HepG2 (cell line): Measurements from ENCODE around the gene SEPTIN12. TPM values are rescaled to one million over a fixed set of nuclear protein-coding genes. Genes with fewer than 3 reads are reported as not detected.

Experiments
- ATAC-seq: fragments of 200-7000 bp; cut with Tn5 transposase; 3 replicates; pipeline ENCODE4 v1.9.1; 2020; ENCODE audit warnings: mild to moderate bottlenecking, moderate library complexity
- BruUV-seq: library from RNA; stranded (reverse); fragments of 400-500 nt; replicated peaks from 2 replicates; lab custom pipeline; 2021; lab: Mats Ljungman, UMichigan
- CTCF ChIA-PET: fragments of 300-600 bp; formaldehyde crosslinking; extraction: SDS; loops from one replicate; lab custom pipeline; 2021; ENCODE audit warnings: low total read pairs, inconsistent platforms, low intra/inter-chr PET ratio; lab: Yijun Ruan, JAX
- POLR2A ChIA-PET: fragments of 350-600 bp; sonication (Branson Sonifier 250); formaldehyde crosslinking; loops from one replicate; lab custom pipeline; 2020; ENCODE audit warnings: antibody characterized with exemption, inconsistent platforms; lab: Yijun Ruan, JAX
- DNase-seq: peaks from one replicate; pipeline ENCODE4 v3.0.0-alpha.2; 2015; ENCODE audit warnings: low spot score
- FAIRE-seq: peaks from 3 replicates; lab custom pipeline; 2011; peaks lifted over from hg19 to GRCh38; lab: Jason Lieb, UNC
- H2AFZ ChIP-seq: one replicate; pipeline ENCODE4 v1.6.1; 2011; ENCODE audit warnings: low read length, inconsistent platforms
- H3K27ac ChIP-seq: fragments of 300-600 bp; 3 replicates; pipeline ENCODE4 v1.8.0; 2011; ENCODE audit warnings: mixed run types, mild to moderate bottlenecking, mixed read lengths, low read length, inconsistent platforms; ENCODE audit not compliant: insufficient read depth; ENCODE audit errors: extremely low read length
- H3K27me3 ChIP-seq, 2 experiments: fragments of 200-600 bp in 1 of 2; 2 replicates in 1 of 2; 3 replicates in 1 of 2; pipeline versions ENCODE4 v1.6.0 to v1.8.0; 2011; ENCODE audit warnings: low read length in 2 of 2, mild to moderate bottlenecking in 2 of 2, moderate library complexity in 2 of 2, inconsistent platforms in 1 of 2; ENCODE audit not compliant: insufficient read depth in 2 of 2, control insufficient read depth in 1 of 2
- H3K36me3 ChIP-seq, 2 experiments: fragments of 200-600 bp in 1 of 2; replicated peaks in 1 of 2; 2 replicates in 1 of 2; 3 replicates in 1 of 2; pipeline versions ENCODE4 v1.5.1 to v1.8.0; 2011; ENCODE audit warnings: low read length in 2 of 2, inconsistent platforms in 1 of 2; ENCODE audit not compliant: insufficient read depth in 2 of 2, control insufficient read depth in 1 of 2
- H3K4me1 ChIP-seq: 2 replicates; pipeline ENCODE4 v1.5.1; 2012; ENCODE audit warnings: low read length, inconsistent platforms; ENCODE audit not compliant: insufficient read depth
- H3K4me2 ChIP-seq: 2 replicates; pipeline ENCODE4 v1.6.0; 2011; ENCODE audit warnings: low read depth, low read length, inconsistent platforms
- H3K4me3 ChIP-seq, 3 experiments: fragments of 200-600 bp in 1 of 3; sonication (generic), shearing (Covaris generic) in 1 of 3; replicated peaks in 1 of 3; 2 replicates each; pipeline ENCODE4 v1.5.1; 2011 to 2016; ENCODE audit warnings: low read length in 3 of 3, inconsistent platforms in 2 of 3, low read depth in 2 of 3, mild to moderate bottlenecking in 2 of 3, control low read depth in 1 of 3, mixed read lengths in 1 of 3; ENCODE audit not compliant: insufficient read depth in 1 of 3
- H3K79me2 ChIP-seq: one replicate; pipeline ENCODE4 v1.6.1; 2011; ENCODE audit warnings: low read length, inconsistent platforms; ENCODE audit not compliant: insufficient read depth
- H3K9ac ChIP-seq: 2 replicates; pipeline ENCODE4 v1.6.0; 2011; ENCODE audit warnings: mild to moderate bottlenecking, low read depth, low read length, inconsistent platforms; ENCODE audit not compliant: insufficient read depth
- H3K9me3 ChIP-seq: 2 replicates; pipeline ENCODE4 v1.5.1; 2012; ENCODE audit warnings: mild to moderate bottlenecking, low read length
- H4K20me1 ChIP-seq: 2 replicates; pipeline ENCODE4 v1.6.0; 2011; ENCODE audit warnings: inconsistent platforms, mild to moderate bottlenecking, low read length, moderate library complexity; ENCODE audit not compliant: insufficient read depth
- CEBPB ChIP-seq: IDR thresholded peaks from 2 replicates; pipeline ENCODE4 v1.6.1; 2011; ENCODE audit warnings: low read depth, low read length, improper control_type of control experiment, borderline replicate concordance
- FOSL2 ChIP-seq: sonication (generic); formaldehyde crosslinking; IDR thresholded peaks from 2 replicates; pipeline ENCODE4 v1.4.0; 2020; ENCODE audit warnings: missing genetic modification reagents
- TMF1 ChIP-seq: sonication (generic); formaldehyde crosslinking; IDR thresholded peaks from 2 replicates; pipeline ENCODE4 v1.8.1; 2022; ENCODE audit warnings: low read depth, missing genetic modification reagents
- TP53 ChIP-seq: sonication (generic); formaldehyde crosslinking; conservative IDR thresholded peaks from 2 replicates; pipeline ENCODE4 v1.4.0; 2020; ENCODE audit warnings: missing genetic modification reagents
- WIZ ChIP-seq: sonication (generic); formaldehyde crosslinking; IDR thresholded peaks from 2 replicates; pipeline ENCODE4 v1.5.1; 2020; ENCODE audit warnings: mild to moderate bottlenecking, missing genetic modification reagents
- ZBTB34 ChIP-seq: sonication (generic); formaldehyde crosslinking; IDR thresholded peaks from 2 replicates; pipeline ENCODE4 v1.8.0; 2022; ENCODE audit warnings: mild to moderate bottlenecking, missing genetic modification reagents
- ZNF770 ChIP-seq: sonication (generic); formaldehyde crosslinking; IDR thresholded peaks from 2 replicates; pipeline ENCODE4 v1.5.0; 2020; ENCODE audit warnings: mild to moderate bottlenecking, missing genetic modification reagents
- WGBS: methylation state at CpG from one replicate; pipeline ENCODE4 v1.1.6; 2017; ENCODE audit warnings: low lambda C conversion rate; 5-methylcytosine and 5-hydroxymethylcytosine counted together
- in situ Hi-C: cut with HindIII; loops from 2 replicates; pipeline ENCODE4 v1.10.0; 2017; ENCODE audit warnings: low pct_unique_long_range_greater_than_20kb; ENCODE audit not compliant: extremely low pct_ligation_motif_present
- intact Hi-C: fragments of 100-400 bp; cut with micrococcal nuclease; formaldehyde crosslinking; loops from one replicate; pipeline ENCODE4 v1.10.0; 2022; ENCODE audit not compliant: unreplicated experiment
- polyA plus RNA-seq, 8 experiments: library from polyadenylated mRNA; depleted of rRNA in 3 of 8; stranded (reverse) in 7 of 8; unstranded in 1 of 8; fragments of >200 nt; fragmentation: Illumina TruSeq in 4 of 8; extraction: Trizol in 4 of 8; gene quantifications; 2 replicates each; pipeline versions ENCODE4 v1.2.1 to v1.2.3, GENCODE V29; 2011 to 2016; ENCODE audit warnings: low read depth in 4 of 8, missing spikeins in 1 of 8, mixed read lengths in 1 of 8; ENCODE audit not compliant: insufficient read depth in 1 of 8
- total RNA-seq, 5 experiments: library from RNA; depleted of rRNA; stranded (reverse); fragments of >200 nt; fragmentation: Illumina TruSeq; extraction: Trizol; gene quantifications; 2 replicates each; pipeline ENCODE4 v1.2.3, GENCODE V29; 2016; ENCODE audit warnings: low read depth in 1 of 5

The SEPTIN12 gene
- total and polyA plus RNA-seq, 2 of the 13 experiments (the other 11 are each of a cell fraction or from before 2014, with no cell fraction given): 0.22 TPM; not detected in 1

DNA sequence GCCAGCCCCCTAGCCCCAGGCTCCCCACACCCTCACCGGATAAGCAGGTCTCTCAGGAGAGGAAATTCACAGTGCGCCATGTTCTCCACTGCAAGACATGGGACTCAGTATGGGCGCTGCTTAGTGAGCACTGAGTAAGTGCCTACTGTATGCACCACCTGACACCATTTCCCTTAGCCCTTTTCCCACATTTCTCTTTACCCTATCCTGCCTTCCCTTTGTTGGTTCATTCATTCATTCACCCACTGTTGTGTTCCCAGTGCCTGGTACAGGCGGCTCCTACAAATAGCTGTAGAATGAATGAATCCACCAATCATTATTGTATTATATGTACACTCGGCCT is 10.1 kb downstream of the SEPTIN12 start (continued):
- no peak for TF ChIP-seq ZBTB34 (CRISPR knock-in tag)
- TF ChIP-seq, all 625 proteins: peak for 0

DNA sequence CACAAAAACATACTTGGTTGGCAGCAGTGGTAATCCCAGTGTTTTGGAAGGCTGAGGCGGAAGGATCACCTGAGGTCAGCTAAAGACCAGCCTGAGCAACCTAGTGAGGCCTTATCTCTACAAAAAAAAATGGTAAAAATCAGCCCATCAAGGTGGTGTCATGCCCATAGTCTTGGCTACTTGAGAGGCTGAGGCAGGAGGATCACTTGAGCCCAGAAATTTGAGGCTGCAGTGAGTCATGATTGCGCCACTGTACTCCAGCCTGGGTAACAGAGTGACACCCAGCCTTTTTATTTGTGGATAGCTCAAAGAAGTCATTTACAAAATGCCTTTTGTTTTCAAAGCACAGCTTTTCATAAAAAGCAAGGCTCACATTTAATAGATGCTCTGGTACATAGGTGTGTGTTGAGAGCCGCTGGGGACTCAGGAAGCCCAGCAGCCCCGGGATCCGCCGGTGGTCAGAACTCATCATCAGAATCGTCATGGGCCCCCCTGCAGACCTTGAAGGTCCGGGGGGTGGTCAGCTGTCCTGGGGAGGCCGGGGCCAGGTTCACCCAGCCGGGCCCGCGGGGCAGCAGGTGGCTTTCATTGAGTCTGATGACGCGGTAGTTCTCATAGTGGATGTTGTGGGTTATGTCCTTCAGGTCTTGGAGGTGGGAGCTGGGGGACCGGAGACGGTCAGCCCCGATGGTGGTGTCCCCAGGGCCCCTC is 10.7 kb downstream of the SEPTIN12 start:
- BruUV-seq: no TSS peak
- H3K27ac ChIP-seq: no peak overlapping the region
- in situ Hi-C loops (no loop called here), intact Hi-C loops (no loop called here)
- no peaks in the 10 kb centered on the region for H3K36me3 ChIP-seq
- H3K4me1 ChIP-seq: peaks cover 41% of the 10 kb centered on the region
- H3K27me3 ChIP-seq: no peaks in the 10 kb centered on the region; a peak in 1 of 5 replicates
- H2AFZ ChIP-seq: no peak overlapping the region
- FAIRE-seq (no peak), ATAC-seq (no peak), DNase-seq (no peak)
- WGBS: 62% methylated on average over 10 of the region's 17 CpGs
- H3K4me2 ChIP-seq: no peak overlapping the region
- H3K4me3 ChIP-seq: no peak overlapping the region
- no peak overlapping the region for H3K9ac ChIP-seq
- ChIA-PET CTCF (no interaction called here), POLR2A (no interaction called here)
- no peaks in the 10 kb centered on the region for H3K79me2 ChIP-seq
- no peaks in the 10 kb centered on the region for H3K9me3 ChIP-seq
- H4K20me1 ChIP-seq: no peaks in the 10 kb centered on the region
- no peak for TF ChIP-seq TMF1 (CRISPR knock-in tag)
- TF ChIP-seq FOSL2 (CRISPR knock-in tag): peak; percentile 55
- peak; percentile 90 for TF ChIP-seq ZNF770
- TF ChIP-seq WIZ (CRISPR knock-in tag): no peak
- no peak for TF ChIP-seq TP53 (CRISPR knock-in tag)
- 0 out of 2 replicates have a peak, but pooled peaks have one; percentile 10 for TF ChIP-seq CEBPB
